Loucy (cell line): Measurements from ENCODE around the gene TMEM233.

Experiments used
- CTCF ChIP-seq: fragments of 200-600 bp; sonication (generic); conservative IDR thresholded peaks from 2 replicates; pipeline ENCODE4 v1.5.1; 2014; ENCODE audit warnings: mild to moderate bottlenecking, antibody characterized with exemption, low read length
- EZH2phosphoT487 ChIP-seq: fragments of 200-600 bp; IDR thresholded peaks from 2 replicates; pipeline ENCODE4 v1.6.1; 2018; ENCODE audit warnings: antibody characterized with exemption, mild to moderate bottlenecking, moderate library complexity, borderline replicate concordance

- TF ChIP-seq CTCF, result no peak
- no peak for TF ChIP-seq EZH2phosphoT487
These were observed 85.9 kb downstream of the TMEM233 start for GRCh38 chr12:119679490-119679889.
